Activated T-helper 2 cell treated with anti-CD3 and anti-CD28 coated beads, Interferon-gamma antibody, Interleukin-2, Interleukin-4, amounts not matched to agents 10 μg/mL and 5 μg/mL and 100 μg/mL, durations not matched to agents 14 hours and 24 hours and 36 hours (primary cell): ENCODE results near the gene MYO6. TPM values are rescaled to one million over a fixed set of nuclear protein-coding genes. Genes with fewer than 3 reads are reported as not detected.

ENCODE experiments used
- DNase-seq: peaks from one replicate; pipeline ENCODE4 v3.0.0; 2021; ENCODE audit warnings: low spot score
- H3K27ac Mint-ChIP-seq: one replicate; pipeline ENCODE4 v1.8.0; 2021; ENCODE audit warnings: mixed read lengths
- H3K27me3 Mint-ChIP-seq: one replicate; pipeline ENCODE4 v1.8.0; 2021; ENCODE audit warnings: low read depth, mixed read lengths
- H3K36me3 Mint-ChIP-seq: one replicate; pipeline ENCODE4 v1.8.0; 2021; ENCODE audit warnings: low read depth, mixed read lengths
- H3K4me1 Mint-ChIP-seq: one replicate; pipeline ENCODE4 v1.8.0; 2021; ENCODE audit warnings: low read depth, mixed read lengths
- H3K4me3 Mint-ChIP-seq: one replicate; pipeline ENCODE4 v1.8.0; 2021; ENCODE audit warnings: low read depth, mild to moderate bottlenecking, moderate library complexity, mixed read lengths
- H3K9me3 Mint-ChIP-seq: one replicate; pipeline ENCODE4 v1.8.0; 2021; ENCODE audit warnings: mixed read lengths
- intact Hi-C: fragments of 100-400 bp; cut with micrococcal nuclease; formaldehyde crosslinking; loops from one replicate; pipeline ENCODE4 v1.15.1; 2023
- total RNA-seq: library from RNA; stranded (reverse); gene quantifications from 2 replicates; pipeline ENCODE4 v1.2.3, GENCODE V29; 2022

MYO6 gene
- total RNA-seq, 1 donor from 2014 or later: 0.41 TPM

- H3K36me3 Mint-ChIP-seq: no peaks in the 10 kb centered on the region
- no peak overlapping the region for H3K27ac Mint-ChIP-seq
- H3K27me3 Mint-ChIP-seq: peaks cover 3% of the 10 kb centered on the region
- no peak for DNase-seq
- no peaks in the 10 kb centered on the region for H3K9me3 Mint-ChIP-seq
- intact Hi-C loops: no loop called here
- no peak overlapping the region for H3K4me3 Mint-ChIP-seq
- H3K4me1 Mint-ChIP-seq: no peaks in the 10 kb centered on the region
These were observed 27.4 kb downstream of the MYO6 start for GRCh38 chr6:75776461-75776860.

GRCh38 chr6:75778757-75779156, 29.7 kb downstream of the MYO6 start:
- Mint-ChIP-seq H3K27ac (no peak overlapping the region), H3K36me3 (no peaks in the 10 kb centered on the region), H3K4me1 (no peaks in the 10 kb centered on the region), H3K27me3 (no peaks in the 10 kb centered on the region), H3K9me3 (no peaks in the 10 kb centered on the region), H3K4me3 (no peak overlapping the region)
- intact Hi-C loops: no loop called here
- no peak for DNase-seq

- DNase-seq: no peak
- Mint-ChIP-seq H3K4me1 (no peaks in the 10 kb centered on the region), H3K27me3 (no peaks in the 10 kb centered on the region), H3K9me3 (no peaks in the 10 kb centered on the region), H3K27ac (no peak overlapping the region), H3K4me3 (no peak overlapping the region), H3K36me3 (no peaks in the 10 kb centered on the region)
- intact Hi-C loops: no loop called here
These were observed 37.1 kb downstream of the MYO6 start for GRCh38 chr6:75786152-75786551.

DNA sequence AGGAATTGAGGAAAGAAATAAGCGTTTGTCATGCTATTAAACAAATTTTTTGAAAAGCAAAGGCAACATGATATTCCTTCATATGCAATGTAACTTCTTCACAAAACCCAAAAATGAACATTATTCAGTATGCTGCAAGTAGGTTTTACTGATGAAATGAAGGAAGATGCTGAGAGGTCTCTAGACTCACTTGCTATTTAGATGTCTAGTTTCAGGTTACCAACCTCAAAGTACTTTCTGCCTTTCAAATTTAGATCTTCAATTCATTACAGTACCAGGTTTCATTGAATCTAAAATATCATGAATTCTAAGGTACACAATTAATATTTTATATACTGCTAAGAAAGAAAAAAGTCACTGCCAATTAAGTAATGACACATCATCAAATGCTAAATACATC, 39.9 kb downstream of the MYO6 start:
- H3K4me1 Mint-ChIP-seq: no peaks in the 10 kb centered on the region
- no peak overlapping the region for H3K27ac Mint-ChIP-seq
- DNase-seq: no peak
- intact Hi-C loops: no loop called here
- H3K36me3 Mint-ChIP-seq: no peaks in the 10 kb centered on the region
- H3K4me3 Mint-ChIP-seq: no peak overlapping the region
- no peaks in the 10 kb centered on the region for H3K9me3 Mint-ChIP-seq
- H3K27me3 Mint-ChIP-seq: no peaks in the 10 kb centered on the region

DNA sequence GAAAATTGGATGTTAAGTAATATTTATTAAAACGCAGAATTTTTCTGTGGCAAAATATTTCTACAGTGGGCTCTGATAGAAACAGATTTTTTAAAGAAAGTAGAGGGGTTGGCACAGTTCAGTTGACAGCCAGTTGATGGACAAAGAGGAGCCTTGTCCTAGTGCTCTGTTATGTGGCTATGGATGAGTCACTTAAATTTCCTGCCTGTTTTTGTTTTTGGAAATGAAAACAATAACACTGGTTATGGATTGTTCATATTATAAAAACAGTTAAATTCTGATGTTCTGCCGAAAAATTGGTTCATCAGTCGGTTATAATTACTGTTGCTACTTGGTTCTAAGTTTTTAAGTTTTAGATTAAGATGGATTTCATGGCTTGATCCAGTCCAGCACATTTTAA, 42.8 kb downstream of the MYO6 start:
- H3K9me3 Mint-ChIP-seq: no peaks in the 10 kb centered on the region
- DNase-seq: no peak
- H3K36me3 Mint-ChIP-seq: no peaks in the 10 kb centered on the region
- H3K4me3 Mint-ChIP-seq: no peak overlapping the region
- H3K4me1 Mint-ChIP-seq: no peaks in the 10 kb centered on the region
- no peaks in the 10 kb centered on the region for H3K27me3 Mint-ChIP-seq
- H3K27ac Mint-ChIP-seq: no peak overlapping the region
- intact Hi-C loops: no loop called here

DNA sequence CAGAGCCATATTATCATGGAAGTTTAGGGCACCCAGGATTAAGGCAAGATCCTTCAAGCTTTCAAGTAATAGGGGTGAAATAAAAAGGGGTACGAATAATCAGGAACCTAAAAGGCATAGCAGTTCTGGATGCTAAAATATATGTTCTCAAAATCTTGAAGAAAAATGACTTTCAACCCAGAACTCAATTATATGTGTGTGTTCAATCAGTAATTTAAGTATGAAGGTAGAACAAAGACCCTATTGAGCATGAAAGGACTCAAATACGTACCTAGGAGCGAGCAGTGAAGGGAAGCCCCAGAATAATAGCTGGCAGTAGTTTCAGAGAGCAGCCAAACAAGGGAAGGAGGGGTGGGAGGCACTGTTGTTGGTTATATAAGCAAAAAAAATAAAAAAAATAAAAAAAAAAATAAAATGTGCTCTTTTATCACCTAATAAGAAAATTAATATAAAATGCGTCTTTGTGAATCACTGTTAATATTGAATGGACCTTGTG, 45.4 kb downstream of the MYO6 start:
- Mint-ChIP-seq H3K36me3 (no peaks in the 10 kb centered on the region), H3K27me3 (no peaks in the 10 kb centered on the region), H3K4me1 (no peaks in the 10 kb centered on the region), H3K9me3 (no peaks in the 10 kb centered on the region), H3K4me3 (no peak overlapping the region), H3K27ac (no peak overlapping the region)
- intact Hi-C loops: no loop called here
- DNase-seq: no peak

- H3K36me3 Mint-ChIP-seq: no peaks in the 10 kb centered on the region
- H3K27me3 Mint-ChIP-seq: no peaks in the 10 kb centered on the region
- intact Hi-C loops: no loop called here
- DNase-seq: no peak
- H3K4me3 Mint-ChIP-seq: no peak overlapping the region
- H3K27ac Mint-ChIP-seq: no peak overlapping the region
- H3K4me1 Mint-ChIP-seq: no peaks in the 10 kb centered on the region
- H3K9me3 Mint-ChIP-seq: no peaks in the 10 kb centered on the region
These were observed 46.1 kb downstream of the MYO6 start for GRCh38 chr6:75794954-75795739.

DNA sequence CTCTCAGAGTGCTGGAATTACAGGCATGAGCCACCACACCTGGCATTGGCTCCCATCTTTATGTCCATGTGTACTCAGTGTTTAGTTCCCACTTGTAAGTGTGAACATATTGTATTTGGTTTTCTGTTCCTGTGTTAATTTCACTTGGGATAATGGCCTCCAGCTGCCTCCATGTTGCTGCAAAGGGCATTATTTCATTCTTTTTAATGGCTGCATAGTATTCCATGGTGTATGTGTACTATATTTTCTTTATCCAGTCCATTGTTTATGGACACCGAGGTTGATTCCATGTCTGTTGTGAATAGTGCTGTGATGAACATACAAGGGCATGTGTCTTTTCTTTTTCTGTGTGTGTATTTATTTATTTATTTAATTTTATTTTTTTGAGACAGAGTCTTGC, 47.7 kb downstream of the MYO6 start:
- H3K4me3 Mint-ChIP-seq: no peak overlapping the region
- no peaks in the 10 kb centered on the region for H3K4me1 Mint-ChIP-seq
- intact Hi-C loops: no loop called here
- no peak for DNase-seq
- H3K27me3 Mint-ChIP-seq: no peaks in the 10 kb centered on the region
- H3K27ac Mint-ChIP-seq: no peak overlapping the region
- H3K36me3 Mint-ChIP-seq: no peaks in the 10 kb centered on the region
- no peaks in the 10 kb centered on the region for H3K9me3 Mint-ChIP-seq

DNA sequence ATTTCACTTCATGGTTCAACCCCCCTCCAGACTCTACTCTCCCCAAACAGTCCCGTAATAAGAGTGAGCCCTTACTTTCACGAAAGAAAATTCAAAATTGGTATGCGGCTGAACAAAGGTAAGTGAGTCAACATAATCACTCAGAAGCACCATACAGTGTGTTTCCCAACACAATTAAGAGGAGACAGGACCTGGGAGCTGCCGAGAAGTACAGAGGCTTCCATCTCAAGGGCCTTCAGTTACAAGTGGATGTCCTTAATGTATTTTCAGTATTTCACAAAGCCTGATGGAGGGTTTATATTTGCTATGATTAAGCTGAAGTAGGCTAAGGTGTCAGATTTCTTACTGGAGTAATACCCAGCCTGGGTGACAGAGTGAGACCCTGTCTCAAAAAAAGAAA, 51.1 kb downstream of the MYO6 start:
- intact Hi-C loops: no loop called here
- no peak overlapping the region for H3K4me3 Mint-ChIP-seq

GRCh38 chr6:75800708-75801505, 51.9 kb downstream of the MYO6 start:
- Mint-ChIP-seq H3K27ac (no peak overlapping the region), H3K9me3 (no peaks in the 10 kb centered on the region), H3K4me3 (no peak overlapping the region), H3K27me3 (no peaks in the 10 kb centered on the region), H3K36me3 (no peaks in the 10 kb centered on the region), H3K4me1 (no peaks in the 10 kb centered on the region)
- intact Hi-C loops: no loop called here
- DNase-seq: no peak

More for the DNA sequence above, 51.1 kb downstream of the MYO6 start:
- no peaks in the 10 kb centered on the region for H3K36me3 Mint-ChIP-seq
- H3K27me3 Mint-ChIP-seq: no peaks in the 10 kb centered on the region
- H3K4me1 Mint-ChIP-seq: no peaks in the 10 kb centered on the region
- no peaks in the 10 kb centered on the region for H3K9me3 Mint-ChIP-seq
- DNase-seq: no peak
- no peak overlapping the region for H3K27ac Mint-ChIP-seq

DNA sequence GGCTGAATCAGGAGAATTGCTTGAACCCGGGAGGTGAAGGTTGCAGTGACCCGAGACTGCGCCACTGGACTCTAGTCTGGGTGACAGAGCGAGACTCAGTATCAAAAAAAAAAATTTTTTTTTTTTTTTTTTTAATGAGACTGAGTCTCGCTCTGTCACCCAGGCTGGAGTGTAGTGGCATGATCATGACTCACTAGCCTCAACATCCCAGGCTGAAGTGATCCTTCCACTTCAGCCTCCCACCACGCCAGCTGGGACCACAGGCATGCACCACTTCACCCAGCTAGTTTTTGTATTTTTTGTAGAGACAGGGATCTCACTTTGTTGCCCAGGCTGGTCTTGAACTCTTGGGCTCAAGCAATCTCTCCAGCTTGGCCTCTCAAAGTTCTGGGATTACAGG, 53.3 kb downstream of the MYO6 start:
- Mint-ChIP-seq H3K4me3 (no peak overlapping the region), H3K27me3 (no peaks in the 10 kb centered on the region), H3K27ac (no peak overlapping the region), H3K36me3 (no peaks in the 10 kb centered on the region), H3K4me1 (no peaks in the 10 kb centered on the region), H3K9me3 (no peaks in the 10 kb centered on the region)
- no peak for DNase-seq
- intact Hi-C loops: no loop called here

- H3K4me3 Mint-ChIP-seq: no peak overlapping the region
- no peaks in the 10 kb centered on the region for H3K36me3 Mint-ChIP-seq
- no peaks in the 10 kb centered on the region for H3K9me3 Mint-ChIP-seq
- no peaks in the 10 kb centered on the region for H3K27me3 Mint-ChIP-seq
- intact Hi-C loops: no loop called here
- no peak overlapping the region for H3K27ac Mint-ChIP-seq
- DNase-seq: no peak
- H3K4me1 Mint-ChIP-seq: no peaks in the 10 kb centered on the region
These were observed 59.5 kb downstream of the MYO6 start for GRCh38 chr6:75808507-75808906.

- no peak for DNase-seq
- H3K27ac Mint-ChIP-seq: no peak overlapping the region
- H3K27me3 Mint-ChIP-seq: no peaks in the 10 kb centered on the region
- H3K4me1 Mint-ChIP-seq: no peaks in the 10 kb centered on the region
- no peaks in the 10 kb centered on the region for H3K9me3 Mint-ChIP-seq
- H3K4me3 Mint-ChIP-seq: no peak overlapping the region
- intact Hi-C loops: no loop called here
- no peaks in the 10 kb centered on the region for H3K36me3 Mint-ChIP-seq
These were observed 63.5 kb downstream of the MYO6 start for GRCh38 chr6:75812560-75812959.
